OCI-LY7 (cell line): ENCODE data around the gene PIAS4. TPM values are rescaled to one million over a fixed set of nuclear protein-coding genes. Genes with fewer than 3 reads are reported as not detected.

Experiments used
- BruUV-seq: library from RNA; stranded (reverse); fragments of 400-500 nt; replicated peaks from 2 replicates; lab custom pipeline; 2021; lab: Mats Ljungman, UMichigan
- CTCF ChIA-PET: fragments of 300-600 bp; sonication (Branson Sonifier 250); formaldehyde crosslinking; loops from one replicate; lab custom pipeline; 2022; ENCODE audit warnings: antibody characterized with exemption; ENCODE audit not compliant: unreplicated experiment; lab: Charles Lee
- POLR2A ChIA-PET: fragments of 300-600 bp; sonication (Branson Sonifier 250); formaldehyde crosslinking; loops from one replicate; lab custom pipeline; 2022; ENCODE audit warnings: antibody characterized with exemption; lab: Charles Lee
- DNase-seq: peaks from one replicate; pipeline ENCODE4 v3.0.0-alpha.2; 2015; ENCODE audit warnings: low spot score
- H2AFZ ChIP-seq: fragments of 200-600 bp; sonication (generic), shearing (Covaris generic); 2 replicates; pipeline ENCODE4 v1.6.1; 2014; ENCODE audit warnings: mild to moderate bottlenecking, antibody characterized with exemption, low read length, moderate library complexity
- H3K27ac ChIP-seq: fragments of 200-600 bp; sonication (generic); 2 replicates; pipeline ENCODE4 v1.5.1; 2014; ENCODE audit warnings: mixed run types, low read depth, mild to moderate bottlenecking, moderate library complexity, low read length, inconsistent platforms; ENCODE audit not compliant: poor library complexity, severe bottlenecking
- H3K36me3 ChIP-seq: fragments of 200-600 bp; sonication (generic); 2 replicates; pipeline ENCODE4 v1.6.1; 2014; ENCODE audit warnings: mild to moderate bottlenecking, antibody characterized with exemption, low read length, moderate library complexity, mixed read lengths; ENCODE audit not compliant: insufficient read depth
- H3K4me1 ChIP-seq: fragments of 200-600 bp; sonication (generic); 2 replicates; pipeline ENCODE4 v1.5.1; 2014; ENCODE audit warnings: mild to moderate bottlenecking, low read length; ENCODE audit not compliant: insufficient read depth, poor library complexity, severe bottlenecking
- H3K4me2 ChIP-seq: fragments of 200-600 bp; sonication (generic); 2 replicates; pipeline ENCODE4 v1.6.1; 2014; ENCODE audit warnings: mild to moderate bottlenecking, low read length
- H3K4me3 ChIP-seq: fragments of 200-600 bp; sonication (generic); 2 replicates; pipeline ENCODE4 v1.5.1; 2014; ENCODE audit warnings: mild to moderate bottlenecking, low read depth, low read length; ENCODE audit not compliant: poor library complexity, severe bottlenecking
- H3K79me2 ChIP-seq: fragments of 200-600 bp; sonication (generic); 2 replicates; pipeline ENCODE4 v1.6.1; 2016; ENCODE audit warnings: low read depth, mild to moderate bottlenecking, low read length, moderate library complexity, mixed read lengths; ENCODE audit not compliant: insufficient read depth
- H3K9me2 ChIP-seq: fragments of 200-600 bp; sonication (generic); 2 replicates; pipeline ENCODE4 v1.6.1; 2016; ENCODE audit warnings: mild to moderate bottlenecking, low read length, mixed read lengths; ENCODE audit not compliant: insufficient read depth
- H3K9me3 ChIP-seq: fragments of 200-600 bp; sonication (generic); 2 replicates; pipeline ENCODE4 v1.6.1; 2014; ENCODE audit warnings: mild to moderate bottlenecking, mixed run types, low read length, mixed read lengths
- H4K20me1 ChIP-seq: fragments of 200-600 bp; sonication (generic); 2 replicates; pipeline ENCODE4 v1.6.1; 2014; ENCODE audit warnings: mild to moderate bottlenecking, antibody characterized with exemption, low read length, moderate library complexity, mixed read lengths; ENCODE audit not compliant: insufficient read depth
- EZH2phosphoT487 ChIP-seq: fragments of 200-600 bp; sonication (generic); IDR thresholded peaks from 2 replicates; pipeline ENCODE4 v1.6.1; 2018; ENCODE audit warnings: low read depth, borderline replicate concordance, mild to moderate bottlenecking, mixed run types, antibody characterized with exemption, low read length, moderate library complexity, mixed read lengths
- intact Hi-C: fragments of 100-400 bp; cut with micrococcal nuclease; formaldehyde crosslinking; loops from one replicate; pipeline ENCODE4 v1.10.0; 2022; ENCODE audit not compliant: unreplicated experiment
- total RNA-seq, 2 experiments: library from RNA; depleted of rRNA in 1 of 2; stranded (reverse); fragments of >200 nt in 1 of 2; shearing (Covaris generic) in 1 of 2; gene quantifications; 2 replicates each; pipeline ENCODE4 v1.2.3, GENCODE V29; 2014 to 2022
- TF ChIP-seq, protein P1 (sequence below): fragments of 200-600 bp; sonication (generic); conservative IDR thresholded peaks from 2 replicates; pipeline ENCODE4 v1.5.1; 2014; ENCODE audit warnings: mild to moderate bottlenecking, antibody characterized with exemption, low read length, moderate library complexity, mixed read lengths

PIAS4 gene
- total RNA-seq, 2 experiments from 2014 or later: 25.3 to 35.0 TPM

DNA sequence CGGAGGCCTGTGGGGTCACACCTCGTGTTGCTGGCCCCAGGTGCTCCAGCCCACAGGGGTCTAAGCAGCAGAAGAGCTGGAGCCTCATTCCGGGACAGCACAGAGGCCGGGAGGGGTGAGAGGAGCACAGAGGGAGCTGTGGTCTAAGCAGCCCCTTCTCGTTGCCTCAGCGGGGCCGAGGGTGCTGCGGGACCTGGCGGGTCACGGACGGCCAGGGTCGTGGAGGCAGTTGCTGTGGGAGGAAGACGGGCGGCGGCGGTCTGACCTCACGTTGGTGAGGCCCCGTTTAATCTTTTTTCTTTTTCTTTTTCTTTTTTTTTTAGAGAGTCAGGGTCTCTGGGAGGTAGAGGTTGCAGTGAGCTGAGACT is 21.7 kb downstream of the PIAS4 start:
- Histone ChIP-seq H4K20me1 (no peaks in the 10 kb centered on the region), H3K4me3 (no peak overlapping the region), H3K9me2 (no peaks in the 10 kb centered on the region), H3K36me3 (peaks cover 38% of the 10 kb centered on the region), H3K79me2 (no peaks in the 10 kb centered on the region), H3K4me1 (no peaks in the 10 kb centered on the region), H2AFZ (no peak overlapping the region), H3K27ac (no peak overlapping the region), H3K9me3 (no peaks in the 10 kb centered on the region), H3K4me2 (no peak overlapping the region)
- DNase-seq: no peak
- TF ChIP-seq, protein P1, sequence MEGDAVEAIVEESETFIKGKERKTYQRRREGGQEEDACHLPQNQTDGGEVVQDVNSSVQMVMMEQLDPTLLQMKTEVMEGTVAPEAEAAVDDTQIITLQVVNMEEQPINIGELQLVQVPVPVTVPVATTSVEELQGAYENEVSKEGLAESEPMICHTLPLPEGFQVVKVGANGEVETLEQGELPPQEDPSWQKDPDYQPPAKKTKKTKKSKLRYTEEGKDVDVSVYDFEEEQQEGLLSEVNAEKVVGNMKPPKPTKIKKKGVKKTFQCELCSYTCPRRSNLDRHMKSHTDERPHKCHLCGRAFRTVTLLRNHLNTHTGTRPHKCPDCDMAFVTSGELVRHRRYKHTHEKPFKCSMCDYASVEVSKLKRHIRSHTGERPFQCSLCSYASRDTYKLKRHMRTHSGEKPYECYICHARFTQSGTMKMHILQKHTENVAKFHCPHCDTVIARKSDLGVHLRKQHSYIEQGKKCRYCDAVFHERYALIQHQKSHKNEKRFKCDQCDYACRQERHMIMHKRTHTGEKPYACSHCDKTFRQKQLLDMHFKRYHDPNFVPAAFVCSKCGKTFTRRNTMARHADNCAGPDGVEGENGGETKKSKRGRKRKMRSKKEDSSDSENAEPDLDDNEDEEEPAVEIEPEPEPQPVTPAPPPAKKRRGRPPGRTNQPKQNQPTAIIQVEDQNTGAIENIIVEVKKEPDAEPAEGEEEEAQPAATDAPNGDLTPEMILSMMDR: no peak
- no peak for TF ChIP-seq EZH2phosphoT487
- ChIA-PET CTCF (no interaction called here), POLR2A (no interaction called here)
- intact Hi-C loops: no loop called here
- BruUV-seq: no TSS peak

GRCh38 chr19:4030552-4030951 is 23.0 kb downstream of the PIAS4 start:
- ChIA-PET POLR2A (interaction anchor here (0.5 kb wide), 1 partner anchor 14 kb away, joined by 4 read pairs; no protein-coding TSS in a partner anchor), CTCF (no interaction called here)
- intact Hi-C loops: no loop called here
- Histone ChIP-seq H4K20me1 (no peaks in the 10 kb centered on the region), H3K4me3 (no peak overlapping the region), H2AFZ (no peak overlapping the region), H3K79me2 (no peaks in the 10 kb centered on the region), H3K9me3 (peaks cover under 1% of the 10 kb centered on the region), H3K4me1 (no peaks in the 10 kb centered on the region), H3K4me2 (no peak overlapping the region), H3K27ac (no peak overlapping the region), H3K9me2 (no peaks in the 10 kb centered on the region), H3K36me3 (peaks cover 40% of the 10 kb centered on the region)
- no TSS peak for BruUV-seq
- TF ChIP-seq, protein P1: no peak
- no peak for TF ChIP-seq EZH2phosphoT487
- no peak for DNase-seq

GRCh38 chr19:4030981-4031380 is 23.4 kb downstream of the PIAS4 start:
- Histone ChIP-seq H3K27ac (no peak overlapping the region), H4K20me1 (no peaks in the 10 kb centered on the region), H3K4me1 (no peaks in the 10 kb centered on the region), H3K4me2 (no peak overlapping the region), H3K9me3 (peaks cover 5% of the 10 kb centered on the region), H3K36me3 (peaks cover 42% of the 10 kb centered on the region), H3K9me2 (no peaks in the 10 kb centered on the region), H3K4me3 (no peak overlapping the region), H2AFZ (no peak overlapping the region), H3K79me2 (no peaks in the 10 kb centered on the region)
- intact Hi-C loops: no loop called here
- TF ChIP-seq, protein P1: no peak
- TF ChIP-seq EZH2phosphoT487: no peak
- ChIA-PET POLR2A (interaction anchor here (0.5 kb wide), 1 partner anchor 14 kb away, joined by 4 read pairs; no protein-coding TSS in a partner anchor), CTCF (no interaction called here)
- DNase-seq: no peak
- no TSS peak for BruUV-seq
